Lower lobe of right lung (tissue), 2 donors: Measurements from ENCODE around the gene ACADSB. TPM values are rescaled to one million over a fixed set of nuclear protein-coding genes. Genes with fewer than 3 reads are reported as not detected.

Experiments
- ATAC-seq, 2 donors: fragments of 200-7000 bp; cut with Tn5 transposase; one replicate each; pipeline ENCODE4 v1.9.1; 2020 to 2022; ENCODE audit warnings: mild to moderate bottlenecking in 2 of 2, moderate library complexity in 2 of 2
- DNase-seq: peaks from one replicate; pipeline ENCODE4 v3.0.0-alpha.2; 2020
- H3K27ac ChIP-seq: fragments of 200-600 bp; one replicate; pipeline ENCODE4 v1.8.0; 2022
- H3K27me3 ChIP-seq: fragments of 200-600 bp; one replicate; pipeline ENCODE4 v1.8.0; 2022; ENCODE audit warnings: low read depth
- H3K36me3 ChIP-seq: fragments of 200-600 bp; one replicate; pipeline ENCODE4 v1.8.0; 2022; ENCODE audit warnings: mild to moderate bottlenecking
- H3K4me1 ChIP-seq: fragments of 200-600 bp; one replicate; pipeline ENCODE4 v1.8.0; 2022
- H3K4me3 ChIP-seq: fragments of 200-600 bp; one replicate; pipeline ENCODE4 v1.8.0; 2022; ENCODE audit warnings: mild to moderate bottlenecking
- H3K9me3 ChIP-seq: fragments of 200-600 bp; one replicate; pipeline ENCODE4 v1.8.0; 2022
- intact Hi-C: fragments of 100-400 bp; cut with DNase I; formaldehyde crosslinking; loops from one replicate; pipeline ENCODE4 v1.11.0; 2022
- total RNA-seq: library from RNA; stranded (reverse); fragmentation: NEBNext Ultra II Directional; extraction: Animal tissue kit (Norgen Biotek cat#: 25700); gene quantifications from one replicate; pipeline ENCODE4 v1.2.1, GENCODE V29; 2021
- TF ChIP-seq, protein P1 (sequence below): fragments of 200-600 bp; IDR thresholded peaks from one replicate; pipeline ENCODE4 v1.8.0; 2022; ENCODE audit warnings: antibody characterized with exemption, mild to moderate bottlenecking
- donor health status: DM: no; HTN: yes; CAD: no; lungs with severe emphysema.

Gene ACADSB
- total RNA-seq, 1 donor from 2014 or later, result 24.0 TPM

DNA sequence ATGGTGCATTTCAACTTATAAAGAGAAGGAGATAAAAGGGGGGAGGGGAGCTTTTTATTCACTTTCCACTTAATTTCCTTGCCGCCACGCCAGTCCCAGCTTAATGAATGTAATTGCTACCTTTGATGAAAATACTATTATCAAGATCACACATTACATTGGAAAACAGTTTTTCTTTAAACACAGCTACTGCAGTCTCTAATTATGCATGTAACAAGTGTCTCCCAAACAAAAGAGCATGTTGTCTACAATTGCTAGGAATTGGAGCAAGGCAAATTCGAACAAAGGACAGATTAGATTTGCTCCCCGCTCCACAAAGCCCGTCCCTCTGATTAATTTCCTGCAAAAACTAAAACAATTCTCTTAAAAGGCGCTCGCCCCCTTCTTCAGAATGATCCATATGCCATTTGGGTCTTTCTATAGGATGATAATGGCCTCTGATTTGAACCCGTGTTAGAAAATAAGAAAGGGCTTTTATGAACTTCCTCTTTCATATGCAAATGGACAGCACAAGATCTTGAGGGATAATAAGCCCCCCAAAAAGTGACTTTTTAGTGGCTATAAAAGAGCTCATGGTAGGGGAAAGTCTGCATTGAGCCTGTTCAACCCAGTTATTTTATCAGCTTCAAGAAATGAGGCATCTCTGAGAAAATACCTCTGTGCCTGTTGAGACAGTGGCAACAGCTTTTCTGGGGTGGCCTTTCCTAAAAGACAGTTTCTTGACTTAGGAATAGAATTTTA is 60.6 kb downstream of the ACADSB start:
- intact Hi-C loops, result no loop called here
- no peaks in the 10 kb centered on the region for H3K36me3 ChIP-seq
- no peak for DNase-seq
- no peak overlapping the region for H3K4me3 ChIP-seq
- H3K27ac ChIP-seq, result no peak overlapping the region
- TF ChIP-seq, protein P1, sequence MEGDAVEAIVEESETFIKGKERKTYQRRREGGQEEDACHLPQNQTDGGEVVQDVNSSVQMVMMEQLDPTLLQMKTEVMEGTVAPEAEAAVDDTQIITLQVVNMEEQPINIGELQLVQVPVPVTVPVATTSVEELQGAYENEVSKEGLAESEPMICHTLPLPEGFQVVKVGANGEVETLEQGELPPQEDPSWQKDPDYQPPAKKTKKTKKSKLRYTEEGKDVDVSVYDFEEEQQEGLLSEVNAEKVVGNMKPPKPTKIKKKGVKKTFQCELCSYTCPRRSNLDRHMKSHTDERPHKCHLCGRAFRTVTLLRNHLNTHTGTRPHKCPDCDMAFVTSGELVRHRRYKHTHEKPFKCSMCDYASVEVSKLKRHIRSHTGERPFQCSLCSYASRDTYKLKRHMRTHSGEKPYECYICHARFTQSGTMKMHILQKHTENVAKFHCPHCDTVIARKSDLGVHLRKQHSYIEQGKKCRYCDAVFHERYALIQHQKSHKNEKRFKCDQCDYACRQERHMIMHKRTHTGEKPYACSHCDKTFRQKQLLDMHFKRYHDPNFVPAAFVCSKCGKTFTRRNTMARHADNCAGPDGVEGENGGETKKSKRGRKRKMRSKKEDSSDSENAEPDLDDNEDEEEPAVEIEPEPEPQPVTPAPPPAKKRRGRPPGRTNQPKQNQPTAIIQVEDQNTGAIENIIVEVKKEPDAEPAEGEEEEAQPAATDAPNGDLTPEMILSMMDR, result no peak
- no peak for ATAC-seq
- H3K27me3 ChIP-seq, result no peaks in the 10 kb centered on the region
- H3K4me1 ChIP-seq, result no peaks in the 10 kb centered on the region
- no peaks in the 10 kb centered on the region for H3K9me3 ChIP-seq

DNA sequence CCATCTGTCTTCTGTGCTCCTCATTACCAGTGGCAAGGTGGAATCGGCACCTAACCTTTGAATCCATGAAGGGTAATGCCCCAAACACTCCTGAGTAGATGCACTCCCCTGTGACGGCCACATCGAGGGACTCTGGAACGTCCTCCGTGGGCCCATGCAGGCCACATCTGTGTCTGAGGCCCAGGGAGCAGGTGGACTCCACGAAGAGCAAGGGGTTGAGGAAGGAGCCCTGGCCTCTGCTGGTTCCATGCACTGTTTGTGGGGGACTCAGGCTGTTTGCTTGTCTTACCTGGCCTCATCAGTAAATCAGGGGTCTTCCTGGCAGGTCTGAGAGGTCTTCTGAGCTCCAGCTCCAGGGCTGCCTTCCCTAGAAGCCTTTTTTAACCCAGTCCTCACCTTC is 64.4 kb downstream of the ACADSB start:
- TF ChIP-seq, protein P1, result no peak
- no peak overlapping the region for H3K4me3 ChIP-seq
- intact Hi-C loops, result no loop called here
- H3K36me3 ChIP-seq, result no peaks in the 10 kb centered on the region
- no peak overlapping the region for H3K27ac ChIP-seq
- no peak for DNase-seq
- ATAC-seq, result no peak
- H3K9me3 ChIP-seq, result no peaks in the 10 kb centered on the region
- no peaks in the 10 kb centered on the region for H3K4me1 ChIP-seq
- no peaks in the 10 kb centered on the region for H3K27me3 ChIP-seq

DNA sequence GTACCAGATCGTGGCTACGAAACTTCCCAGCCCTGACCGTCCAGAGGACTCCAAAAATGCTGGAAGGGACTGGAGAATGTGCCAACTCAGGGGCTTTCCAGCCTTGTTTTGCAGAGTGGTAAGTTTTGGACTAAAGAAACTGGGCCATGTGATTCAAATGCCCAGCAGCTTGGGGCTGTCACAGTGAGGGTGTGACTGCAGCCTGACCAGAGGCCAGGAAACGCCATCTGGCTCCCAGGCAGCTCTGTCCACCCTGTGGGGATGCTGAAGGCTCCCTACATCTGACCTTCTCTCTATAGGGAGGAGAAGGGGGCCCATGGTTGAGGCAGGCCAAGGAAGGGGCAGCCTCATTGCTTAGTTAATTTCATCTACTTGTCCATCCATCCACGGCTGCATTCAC is 65.4 kb downstream of the ACADSB start:
- DNase-seq, result no peak
- no peak for ATAC-seq
- Histone ChIP-seq H3K27ac (no peak overlapping the region), H3K4me3 (no peak overlapping the region), H3K9me3 (no peaks in the 10 kb centered on the region), H3K4me1 (no peaks in the 10 kb centered on the region), H3K27me3 (peaks cover 6% of the 10 kb centered on the region), H3K36me3 (no peaks in the 10 kb centered on the region)
- intact Hi-C loops, result no loop called here
- TF ChIP-seq, protein P1, result no peak

DNA sequence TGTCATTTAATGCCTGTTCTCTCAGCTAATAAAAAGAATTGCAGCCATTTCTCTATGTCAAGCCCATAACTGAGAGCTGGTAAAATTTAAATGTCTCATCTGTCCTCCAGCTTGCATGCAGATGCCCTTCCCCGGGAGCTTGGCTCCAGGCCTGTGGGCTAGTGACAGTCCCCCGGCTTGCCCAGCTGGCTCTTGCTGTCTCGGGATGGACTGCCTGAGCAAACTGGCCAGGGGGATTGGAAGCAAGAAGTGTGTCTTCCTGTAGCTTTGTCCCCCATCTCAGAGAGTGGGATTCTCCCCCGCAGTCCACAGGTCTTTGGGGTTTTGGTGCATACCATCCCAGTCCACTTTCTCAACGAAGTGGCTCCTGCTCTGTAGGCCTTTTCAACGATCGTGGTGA is 73.1 kb downstream of the ACADSB start:
- TF ChIP-seq, protein P1, result no peak
- no peak for DNase-seq
- no peaks in the 10 kb centered on the region for H3K4me1 ChIP-seq
- no peaks in the 10 kb centered on the region for H3K36me3 ChIP-seq
- H3K27me3 ChIP-seq, result peaks cover 6% of the 10 kb centered on the region
- H3K9me3 ChIP-seq, result no peaks in the 10 kb centered on the region
- no peak overlapping the region for H3K27ac ChIP-seq
- intact Hi-C loops, result no loop called here
- H3K4me3 ChIP-seq, result no peak overlapping the region
- no peak for ATAC-seq

DNA sequence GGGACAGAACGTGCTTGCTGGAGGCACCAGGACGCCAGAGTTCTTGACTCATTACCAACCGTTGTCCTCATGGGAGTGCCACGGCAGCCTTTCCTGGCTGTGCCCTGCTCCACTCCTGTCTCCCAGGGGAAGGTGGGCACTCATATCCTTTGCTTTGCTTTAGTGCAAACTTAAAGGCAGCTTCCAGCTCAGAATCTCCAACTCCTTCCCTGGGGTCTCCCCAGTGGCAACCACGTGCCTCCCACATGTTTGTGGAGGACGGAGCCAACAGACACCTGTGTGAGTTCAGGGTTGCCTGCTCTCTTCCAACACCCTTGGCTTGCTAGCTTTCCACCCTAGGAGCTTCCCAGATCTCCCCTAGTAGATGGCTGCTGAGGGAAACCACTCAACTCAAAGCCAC is 75.0 kb downstream of the ACADSB start:
- peaks cover 4% of the 10 kb centered on the region for H3K27me3 ChIP-seq
- no peaks in the 10 kb centered on the region for H3K9me3 ChIP-seq
- ATAC-seq (no peak), DNase-seq (no peak)
- H3K4me1 ChIP-seq, result no peaks in the 10 kb centered on the region
- intact Hi-C loops, result no loop called here
- H3K4me3 ChIP-seq, result no peak overlapping the region
- H3K36me3 ChIP-seq, result no peaks in the 10 kb centered on the region
- H3K27ac ChIP-seq, result no peak overlapping the region
- TF ChIP-seq, protein P1, result no peak
